ENCODE results near the gene SERPINA5.

GRCh38 chr14:94614802-94615201 is 33.6 kb downstream of the SERPINA5 start:
- no peak for TF ChIP-seq MTA3 (IDR thresholded peaks at IDR 0.05; ENCODE audit: borderline replicate concordance, low read length)
- no peak for TF ChIP-seq REST (IDR thresholded peaks at IDR 0.05; ENCODE audit: low read depth, low read length)
- no peak for TF ChIP-seq POLR2A (IDR thresholded peaks at IDR 0.05; ENCODE audit: low read depth, low read length)
- TF ChIP-seq SMC3 (IDR thresholded peaks at IDR 0.05; ENCODE audit: borderline replicate concordance, low read length), result no peak
- TF ChIP-seq POLR2AphosphoS5 (IDR thresholded peaks at IDR 0.05; ENCODE audit: low read length), result no peak
- no peak for TF ChIP-seq BCLAF1 (IDR thresholded peaks at IDR 0.05)
- no peak for TF ChIP-seq ZNF24 (IDR thresholded peaks at IDR 0.05)
- no peak for TF ChIP-seq CHD1 (IDR thresholded peaks at IDR 0.05; ENCODE audit: low read depth, low read length)
- no peak for TF ChIP-seq RCOR1 (conservative IDR thresholded peaks at IDR 0.05; ENCODE audit: low read depth, low read length)
- TF ChIP-seq CREB1 (IDR thresholded peaks at IDR 0.05; ENCODE audit: low read depth), result no peak
- no peak for TF ChIP-seq NRF1 (conservative IDR thresholded peaks at IDR 0.05; ENCODE audit: low read depth, low read length)
- no peak for TF ChIP-seq CTCF (IDR thresholded peaks at IDR 0.05 in 2 of 3, conservative IDR thresholded peaks at IDR 0.05 in 1 of 3; ENCODE audit: control insufficient read depth in 2 of 3, extremely low read depth in 1 of 3, insufficient read depth in 1 of 3, low read depth in 3 of 3, low read length in 3 of 3)
- no peak for TF ChIP-seq MYC (IDR thresholded peaks at IDR 0.05; ENCODE audit: insufficient read depth, insufficient read length, insufficient replicate concordance, low read length, severe bottlenecking)
- TF ChIP-seq CEBPZ (IDR thresholded peaks at IDR 0.05; ENCODE audit: low read depth, low read length), result no peak
